HUES48 (cell line): ENCODE results near the gene MLN.

Experiments used
- H3K27ac ChIP-seq: one replicate; pipeline ENCODE4 v1.7.0; 2013; ENCODE audit warnings: low read depth, low read length, inconsistent platforms
- H3K27me3 ChIP-seq: 2 replicates; pipeline ENCODE4 v1.6.1; 2013; ENCODE audit warnings: mild to moderate bottlenecking, low read length; ENCODE audit not compliant: control insufficient read depth, insufficient read depth
- H3K36me3 ChIP-seq: 2 replicates; pipeline ENCODE4 v1.6.1; 2013; ENCODE audit warnings: low read length; ENCODE audit not compliant: control insufficient read depth, insufficient read depth
- H3K4me1 ChIP-seq: 2 replicates; pipeline ENCODE4 v1.6.1; 2013; ENCODE audit warnings: mild to moderate bottlenecking, low read length; ENCODE audit not compliant: control insufficient read depth, insufficient read depth
- H3K4me3 ChIP-seq: 2 replicates; pipeline ENCODE4 v1.5.1; 2013; ENCODE audit warnings: mild to moderate bottlenecking, low read depth, low read length
- H3K9ac ChIP-seq: 2 replicates; pipeline ENCODE4 v1.6.1; 2013; ENCODE audit warnings: mild to moderate bottlenecking, low read depth, low read length, moderate library complexity
- H3K9me3 ChIP-seq: 2 replicates; pipeline ENCODE4 v1.6.1; 2013; ENCODE audit warnings: low read length; ENCODE audit not compliant: control insufficient read depth, insufficient read depth

Gene MLN

GRCh38 chr6:33786736-33787135 lies 17.1 kb downstream of the MLN start:
- H3K9ac ChIP-seq = no peak overlapping the region
- H3K36me3 ChIP-seq = peaks cover 32% of the 10 kb centered on the region
- H3K4me3 ChIP-seq = 0 out of 2 replicates have a peak overlapping the region, but pooled peaks have one; percentile 83
- H3K4me1 ChIP-seq = peaks cover 66% of the 10 kb centered on the region
- H3K27me3 ChIP-seq = no peaks in the 10 kb centered on the region
- H3K9me3 ChIP-seq = no peaks in the 10 kb centered on the region
- H3K27ac ChIP-seq = no peak overlapping the region

DNA sequence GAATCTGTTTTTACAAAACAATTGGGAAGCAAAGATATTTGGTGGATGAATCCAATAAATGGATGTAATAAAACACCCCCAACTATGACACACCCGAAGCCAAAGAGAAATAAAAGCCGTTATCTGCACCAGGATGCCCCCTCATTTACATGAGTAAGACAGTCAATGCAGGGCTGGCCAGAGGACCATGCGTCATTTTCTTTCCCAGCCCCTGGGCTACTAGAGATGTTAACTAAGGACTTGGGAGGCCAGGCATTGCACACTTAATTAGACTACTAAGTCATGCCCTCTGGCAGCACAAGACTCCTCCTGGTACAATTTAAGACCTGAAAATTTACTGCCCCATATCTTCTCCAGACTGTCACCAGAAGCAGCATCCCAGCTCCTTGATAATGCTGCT lies 18.0 kb downstream of the MLN start:
- Histone ChIP-seq H3K9me3 (no peaks in the 10 kb centered on the region), H3K4me1 (peaks cover 66% of the 10 kb centered on the region)

DNA sequence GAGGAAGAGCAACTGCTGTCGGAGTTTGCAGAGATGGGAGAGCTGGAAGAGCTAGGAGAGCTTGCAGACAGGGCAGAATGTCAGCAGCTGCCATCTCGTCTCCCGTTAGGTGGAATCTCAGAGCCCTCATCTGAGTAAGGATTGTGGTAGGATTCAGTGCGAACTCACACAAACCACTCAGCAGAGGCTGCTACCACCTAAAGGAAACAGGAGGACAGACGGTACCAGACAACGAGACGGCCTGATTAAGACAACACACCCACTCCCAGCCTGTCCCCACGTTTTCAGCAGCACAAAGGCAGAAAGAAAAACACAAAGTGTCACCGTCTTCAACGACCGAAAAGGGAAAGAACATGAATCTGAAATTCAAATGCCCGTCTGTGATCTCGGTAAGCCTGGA lies 19.0 kb downstream of the MLN start:
- Histone ChIP-seq H3K27ac (no peak overlapping the region), H3K27me3 (no peaks in the 10 kb centered on the region), H3K4me3 (no peak overlapping the region), H3K9ac (no peak overlapping the region), H3K9me3 (no peaks in the 10 kb centered on the region), H3K36me3 (peaks cover 46% of the 10 kb centered on the region), H3K4me1 (peaks cover 66% of the 10 kb centered on the region)

More for the DNA sequence above, 18.0 kb downstream of the MLN start:
- Histone ChIP-seq H3K27ac (peak overlapping the region; percentile 9), H3K27me3 (no peaks in the 10 kb centered on the region), H3K9ac (no peak overlapping the region), H3K36me3 (peaks cover 36% of the 10 kb centered on the region), H3K4me3 (no peak overlapping the region; the same call in 1 of the 2 replicates)

DNA sequence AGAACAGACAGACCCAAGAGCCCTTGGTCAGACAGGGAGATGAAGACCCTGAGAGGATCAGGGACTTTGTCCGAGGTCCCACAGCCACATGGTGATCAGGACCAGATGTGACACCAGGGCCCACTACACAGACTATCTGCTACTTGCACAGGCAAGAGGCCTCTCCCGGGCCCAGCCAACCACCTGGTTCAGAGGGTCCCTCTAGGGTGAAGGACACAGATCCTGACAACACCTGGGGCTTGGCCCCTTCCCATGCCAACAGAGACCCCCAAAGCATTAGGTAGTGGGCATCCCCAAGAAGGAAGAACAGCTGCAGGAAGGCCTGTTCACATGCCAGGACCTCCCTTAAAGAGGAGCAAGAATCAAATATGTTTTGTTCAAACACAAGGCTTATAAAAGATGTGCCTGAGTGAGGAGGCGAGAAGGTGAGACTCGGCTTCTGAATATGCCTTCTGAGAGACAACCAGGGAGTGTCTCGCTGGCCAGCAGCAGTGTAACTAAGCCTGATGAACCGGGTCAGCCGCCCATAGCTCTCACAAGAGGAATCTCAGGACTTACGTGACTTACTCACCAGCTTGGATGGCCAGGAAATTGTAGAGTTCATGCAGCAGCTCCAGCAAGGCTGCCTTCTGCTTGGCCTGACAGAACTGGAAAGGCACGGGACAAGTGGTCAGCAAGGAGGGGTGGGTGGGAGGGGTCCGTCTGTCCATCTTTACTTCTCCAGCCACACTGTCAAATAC lies 19.9 kb downstream of the MLN start:
- Histone ChIP-seq H3K4me3 (no peak overlapping the region), H3K27me3 (no peaks in the 10 kb centered on the region), H3K27ac (no peak overlapping the region), H3K4me1 (peaks cover 68% of the 10 kb centered on the region), H3K9ac (no peak overlapping the region), H3K36me3 (peaks cover 54% of the 10 kb centered on the region), H3K9me3 (no peaks in the 10 kb centered on the region)

DNA sequence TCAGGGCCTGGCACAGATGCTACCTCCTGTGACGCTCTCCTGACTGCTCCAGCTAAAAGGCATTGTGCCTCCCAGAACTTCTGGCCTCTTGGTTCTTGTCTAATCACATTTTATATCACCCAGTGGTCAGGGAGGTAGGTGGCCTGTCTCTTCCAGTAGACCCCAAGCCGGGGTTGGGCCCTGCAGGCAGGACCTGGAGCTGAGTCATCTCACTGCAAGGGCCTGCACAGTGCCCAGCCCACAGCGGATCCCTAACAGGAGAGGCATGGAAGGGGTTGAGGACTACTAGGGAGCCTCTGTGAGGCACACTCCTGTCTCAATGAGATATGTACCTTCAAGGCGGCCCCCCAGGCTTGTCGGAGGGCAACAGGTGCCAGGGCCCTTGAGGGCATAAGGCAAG lies 21.2 kb downstream of the MLN start:
- H3K4me3 ChIP-seq = no peak overlapping the region
- H3K9ac ChIP-seq = no peak overlapping the region
- H3K27ac ChIP-seq = peak overlapping the region; percentile 97
- no peaks in the 10 kb centered on the region for H3K9me3 ChIP-seq
- H3K36me3 ChIP-seq = peaks cover 68% of the 10 kb centered on the region
- no peaks in the 10 kb centered on the region for H3K27me3 ChIP-seq
- peaks cover 74% of the 10 kb centered on the region for H3K4me1 ChIP-seq

DNA sequence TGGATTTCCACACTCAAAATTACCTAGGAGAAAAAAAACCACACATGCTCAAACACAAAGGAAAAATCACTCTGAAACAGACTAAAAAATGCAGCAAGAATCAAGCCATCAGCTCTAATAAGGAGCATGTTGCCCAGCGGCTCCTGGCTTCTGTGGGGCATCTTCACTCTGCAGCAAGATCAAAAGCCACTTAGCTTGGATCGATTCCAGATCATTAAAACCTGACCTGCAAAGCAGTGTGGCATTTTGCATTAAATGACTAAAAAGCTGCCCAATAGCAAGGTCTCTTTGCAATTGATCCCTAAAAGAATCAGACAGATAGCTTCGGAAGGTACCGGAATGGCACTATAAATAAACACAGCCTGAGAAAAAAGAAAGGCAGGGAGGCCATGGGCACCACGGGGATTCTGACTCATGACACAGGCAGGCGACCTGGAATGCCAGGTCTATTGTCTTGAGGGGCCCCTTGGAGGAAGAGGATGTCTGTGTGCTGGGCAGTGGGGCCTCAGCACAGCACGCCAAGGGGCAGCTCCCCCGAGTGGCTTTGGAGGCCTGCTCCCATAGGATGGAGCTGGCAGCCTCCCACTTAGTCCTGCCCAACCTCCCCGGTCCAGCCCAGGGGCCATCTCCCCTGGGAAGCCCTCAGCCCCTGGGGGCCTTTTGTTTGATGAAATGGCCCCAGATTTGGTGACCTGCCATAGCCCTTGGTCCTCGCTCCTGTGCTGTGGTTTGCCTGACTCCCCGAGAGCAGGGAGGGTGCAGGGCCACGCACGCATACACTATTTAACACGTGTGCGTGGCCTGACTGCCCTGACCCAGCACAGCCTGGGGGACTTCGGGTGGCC lies 22.4 kb downstream of the MLN start:
- Histone ChIP-seq H3K4me3 (no peak overlapping the region), H3K4me1 (peaks cover 62% of the 10 kb centered on the region), H3K36me3 (peaks cover 80% of the 10 kb centered on the region), H3K27me3 (no peaks in the 10 kb centered on the region), H3K9me3 (no peaks in the 10 kb centered on the region), H3K27ac (peak overlapping the region; percentile 97), H3K9ac (no peak overlapping the region)

DNA sequence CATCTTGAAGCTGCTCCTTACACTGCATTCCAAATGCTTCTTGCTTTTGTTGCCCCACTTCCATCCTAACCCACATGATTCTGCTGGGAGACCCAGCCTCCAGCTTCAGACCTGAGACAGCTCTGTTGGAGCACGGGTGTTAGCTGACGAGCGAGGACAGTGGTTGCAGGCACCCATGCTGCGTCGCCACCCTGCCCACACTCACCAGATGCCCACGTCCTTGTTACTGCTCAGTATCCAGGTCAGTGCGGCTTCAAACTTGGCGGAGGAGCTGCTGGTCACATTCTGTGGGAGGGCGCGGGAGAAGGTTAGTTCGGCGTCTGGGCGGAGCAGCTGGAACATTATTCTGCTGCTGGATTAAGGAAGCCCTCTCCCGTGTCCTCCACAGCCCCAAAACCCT lies 23.9 kb downstream of the MLN start:
- peaks cover 47% of the 10 kb centered on the region for H3K4me1 ChIP-seq
- no peaks in the 10 kb centered on the region for H3K27me3 ChIP-seq
- H3K9me3 ChIP-seq = no peaks in the 10 kb centered on the region
- peak overlapping the region; percentile 97 for H3K27ac ChIP-seq
- peaks cover 93% of the 10 kb centered on the region for H3K36me3 ChIP-seq
- H3K9ac ChIP-seq = no peak overlapping the region
- no peak overlapping the region for H3K4me3 ChIP-seq

DNA sequence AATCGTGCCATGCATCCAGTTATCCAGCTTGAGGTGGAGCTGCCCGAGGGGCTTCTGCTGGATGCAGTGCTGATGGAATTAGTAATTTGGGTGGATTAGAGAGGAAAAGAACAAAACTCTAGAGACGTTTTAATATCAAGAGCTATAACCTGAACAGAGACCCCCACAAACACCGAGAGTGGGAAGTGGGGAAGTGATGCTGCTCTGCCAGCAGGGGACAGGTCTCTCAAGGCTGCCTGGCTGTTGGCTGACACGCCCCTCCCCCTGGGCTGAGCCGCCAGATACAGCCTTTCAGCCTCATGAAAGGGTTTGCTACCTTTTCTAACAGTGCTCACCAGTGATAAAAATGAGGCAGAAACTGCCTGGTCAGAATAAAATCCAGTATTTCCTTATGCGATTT lies 24.5 kb downstream of the MLN start:
- Histone ChIP-seq H3K4me3 (no peak overlapping the region), H3K36me3 (peaks cover 92% of the 10 kb centered on the region), H3K9me3 (no peaks in the 10 kb centered on the region), H3K27me3 (no peaks in the 10 kb centered on the region), H3K4me1 (peaks cover 46% of the 10 kb centered on the region), H3K9ac (no peak overlapping the region), H3K27ac (peak overlapping the region; percentile 97)

DNA sequence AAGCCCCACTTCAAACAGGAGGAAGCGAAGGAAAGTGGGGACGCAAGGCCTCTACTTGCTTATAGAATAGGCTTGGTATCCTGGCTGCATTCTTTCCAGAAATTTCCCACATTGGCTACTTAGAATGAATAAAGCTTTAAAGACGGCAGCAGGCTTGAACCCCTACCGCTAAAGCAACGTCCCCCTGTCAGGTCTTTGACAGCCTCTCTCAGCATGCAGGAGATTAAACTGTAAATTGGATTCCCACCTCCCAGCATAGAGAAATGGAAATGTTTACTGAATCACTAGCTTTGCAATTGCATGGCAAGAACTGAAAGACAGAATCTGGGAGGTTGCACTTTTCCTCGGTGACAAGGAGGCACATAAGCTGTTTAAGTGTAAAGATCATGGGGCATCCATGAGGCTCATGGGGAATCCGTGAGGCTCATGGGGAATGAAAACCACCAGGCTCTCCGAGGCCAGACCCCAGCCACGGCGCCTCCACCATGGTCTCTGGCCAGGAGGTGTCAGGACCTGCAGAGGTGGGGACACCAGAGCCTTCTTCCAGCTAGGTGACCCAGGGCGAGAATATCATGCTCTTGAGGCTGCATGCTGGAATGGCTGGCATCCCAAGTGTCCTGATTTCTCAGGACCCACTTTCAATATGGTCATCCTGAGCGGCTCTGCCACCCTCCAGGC lies 25.2 kb downstream of the MLN start:
- Histone ChIP-seq H3K9me3 (no peaks in the 10 kb centered on the region), H3K36me3 (peaks cover 89% of the 10 kb centered on the region), H3K27me3 (no peaks in the 10 kb centered on the region), H3K4me1 (peaks cover 46% of the 10 kb centered on the region), H3K4me3 (no peak overlapping the region), H3K9ac (no peak overlapping the region), H3K27ac (peak overlapping the region; percentile 97)

DNA sequence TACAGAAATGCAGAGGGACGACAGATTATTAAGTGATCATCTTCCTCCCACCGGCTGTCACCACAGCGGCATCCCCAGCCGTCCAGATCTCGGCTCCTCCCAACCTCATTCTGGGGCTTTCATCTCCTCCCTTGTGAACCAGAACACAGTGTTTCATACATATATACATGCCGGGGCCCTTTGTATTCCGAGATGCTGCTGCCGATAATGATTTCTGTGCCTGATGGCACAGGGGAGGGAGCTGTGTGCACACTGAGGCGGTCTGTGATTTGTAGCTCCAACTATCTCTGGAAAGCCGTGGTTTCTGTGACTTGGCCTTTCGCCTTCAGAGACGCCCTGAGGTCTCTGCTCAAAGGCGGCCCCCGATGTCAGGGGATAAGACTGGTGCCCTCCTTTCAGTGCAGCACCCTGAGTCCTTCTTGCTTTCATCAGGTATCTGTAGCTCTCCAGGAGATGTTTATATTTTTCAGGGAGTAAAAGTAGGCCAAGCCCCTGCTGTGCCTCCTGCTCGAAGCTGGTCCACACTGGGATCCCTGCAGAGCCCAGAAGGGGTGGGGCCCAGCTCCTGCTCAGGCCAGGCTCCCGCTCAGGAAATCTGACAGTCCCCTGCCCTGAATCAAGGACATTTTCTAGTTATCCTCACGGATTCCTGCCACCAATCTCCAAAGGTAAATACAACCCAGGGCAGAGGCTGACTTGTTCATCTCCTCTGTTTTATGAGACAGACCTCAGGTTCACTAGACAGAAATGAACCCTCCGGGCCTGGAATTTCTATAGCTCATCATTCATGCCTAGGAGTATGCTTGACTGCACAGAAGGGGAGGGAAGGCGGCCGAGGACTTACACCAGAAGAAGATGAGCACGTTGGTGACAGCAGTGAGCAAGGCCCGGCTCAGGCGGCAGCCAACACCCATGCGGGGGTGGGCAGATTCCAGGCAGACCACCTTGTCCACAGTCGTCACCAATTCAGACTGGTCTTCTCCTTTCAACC lies 26.1 kb downstream of the MLN start:
- H3K36me3 ChIP-seq = peaks cover 89% of the 10 kb centered on the region
- no peak overlapping the region for H3K9ac ChIP-seq

More for the DNA sequence above, 26.1 kb downstream of the MLN start:
- H3K27me3 ChIP-seq = no peaks in the 10 kb centered on the region
- peaks cover 46% of the 10 kb centered on the region for H3K4me1 ChIP-seq
- H3K9me3 ChIP-seq = no peaks in the 10 kb centered on the region
- H3K4me3 ChIP-seq = no peak overlapping the region
- peak overlapping the region; percentile 97 for H3K27ac ChIP-seq
